Astrocyte of the spinal cord (primary cell): ENCODE data around the gene STK11IP.

Source experiments
- DNase-seq: peaks from one replicate; pipeline ENCODE4 v3.0.0; 2011; ENCODE audit warnings: low read depth, low spot score
- H3K4me3 ChIP-seq: 2 replicates; pipeline ENCODE4 v1.5.1; 2011; ENCODE audit warnings: low read depth, mild to moderate bottlenecking, low read length, moderate library complexity
- CTCF ChIP-seq: IDR thresholded peaks from 2 replicates; pipeline ENCODE4 v1.5.1; 2012; ENCODE audit warnings: low read depth, mild to moderate bottlenecking, low read length, inconsistent platforms
- in situ Hi-C: cut with HindIII; loops from 2 replicates; pipeline ENCODE4 v1.10.0; 2017; ENCODE audit warnings: low sequenced_read_pairs

STK11IP gene

GRCh38 chr2:219553463-219553963, 44.1 kb upstream of the STK11IP start:
- no peak for DNase-seq
- in situ Hi-C loops = no loop called here
- TF ChIP-seq CTCF = no peak
- no peak overlapping the region for H3K4me3 ChIP-seq

- no peak overlapping the region for H3K4me3 ChIP-seq
- no peak for DNase-seq
- in situ Hi-C loops = no loop called here
- TF ChIP-seq CTCF = no peak
Observed at GRCh38 chr2:219554350-219554749, 43.3 kb upstream of the STK11IP start.

GRCh38 chr2:219555956-219556355, 41.7 kb upstream of the STK11IP start:
- no peak overlapping the region for H3K4me3 ChIP-seq
- no peak for TF ChIP-seq CTCF
- DNase-seq = no peak
- in situ Hi-C loops = no loop called here

- in situ Hi-C loops = no loop called here
- no peak overlapping the region for H3K4me3 ChIP-seq
- no peak for TF ChIP-seq CTCF
- no peak for DNase-seq
Observed at GRCh38 chr2:219556413-219556812, 41.2 kb upstream of the STK11IP start.

GRCh38 chr2:219557320-219557719, 40.3 kb upstream of the STK11IP start:
- DNase-seq = no peak
- no peak overlapping the region for H3K4me3 ChIP-seq
- in situ Hi-C loops = no loop called here

GRCh38 chr2:219557791-219558785, 39.6 kb upstream of the STK11IP start:
- TF ChIP-seq CTCF = no peak
- DNase-seq = no peak
- in situ Hi-C loops = no loop called here
- H3K4me3 ChIP-seq = no peak overlapping the region

More at GRCh38 chr2:219557320-219557719, 40.3 kb upstream of the STK11IP start:
- TF ChIP-seq CTCF = no peak
